ENCODE measurements around the gene VAPB.

Gene VAPB

DNA sequence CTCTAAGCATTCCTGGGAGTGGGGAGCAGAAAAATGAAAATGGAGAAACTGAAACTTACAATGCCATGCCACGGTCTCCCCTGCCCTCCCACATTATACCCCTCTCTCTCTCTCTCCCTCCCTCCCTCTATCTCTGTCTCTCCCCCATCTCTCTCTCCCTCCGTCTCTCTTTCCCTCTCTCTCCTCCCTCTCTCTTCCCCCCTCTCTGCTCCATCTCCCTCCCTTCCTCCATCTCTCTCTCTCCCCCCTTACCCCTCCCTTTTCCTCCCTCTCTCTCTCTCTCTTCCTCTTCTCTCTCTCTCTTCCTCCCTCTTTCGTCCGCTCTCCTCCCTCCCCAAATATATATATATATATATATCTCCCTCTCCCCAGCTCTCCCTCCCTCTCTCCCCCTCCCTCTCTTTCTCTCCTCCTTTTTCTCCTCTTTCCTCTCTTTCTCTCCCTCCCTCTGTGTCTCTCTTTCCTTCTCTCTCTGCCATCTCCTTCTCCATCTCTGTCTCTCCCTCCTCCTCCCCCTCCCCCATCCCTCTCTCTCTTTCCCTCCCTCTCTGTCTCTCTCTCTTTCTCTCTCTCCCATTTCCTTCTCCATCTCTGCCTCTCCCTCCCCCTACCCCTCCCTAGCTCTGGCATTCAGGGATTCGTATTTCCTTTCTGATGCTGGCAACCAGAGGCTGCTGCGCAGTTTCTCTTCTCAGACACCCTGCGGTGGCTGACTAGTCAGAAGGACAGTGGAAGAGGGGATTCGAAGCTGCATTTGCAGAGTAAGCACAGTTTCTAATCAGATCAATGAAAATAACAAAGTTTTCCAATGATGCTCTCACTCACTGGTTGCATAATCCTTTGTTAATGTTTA lies 13.9 kb upstream of the VAPB start (continued):
- TF ChIP-seq KLF9 (tag by site-specific recombination; IDR thresholded peaks at IDR 0.05; ENCODE audit: low read depth) (no peak), ZNF366 (tag by site-specific recombination; conservative IDR thresholded peaks at IDR 0.05) (peak; percentile 60; the same call in 1 of the 2 replicates), IKZF3 (tag by site-specific recombination; IDR thresholded peaks at IDR 0.05) (no peak), ZNF302 (tag by site-specific recombination; IDR thresholded peaks at IDR 0.05; ENCODE audit: low read depth) (no peak), ZNF350 (tag by site-specific recombination; IDR thresholded peaks at IDR 0.05) (no peak), OSR2 (tag by site-specific recombination; IDR thresholded peaks at IDR 0.05) (no peak), ZFHX2 (tag by site-specific recombination; conservative IDR thresholded peaks at IDR 0.05) (no peak), ZNF175 (tag by site-specific recombination; IDR thresholded peaks at IDR 0.05) (no peak), GFI1B (tag by site-specific recombination; IDR thresholded peaks at IDR 0.05) (no peak), ZNF354C (tag by site-specific recombination; IDR thresholded peaks at IDR 0.05; ENCODE audit: borderline replicate concordance, low read depth) (no peak)
- TF ChIP-seq, protein P1, sequence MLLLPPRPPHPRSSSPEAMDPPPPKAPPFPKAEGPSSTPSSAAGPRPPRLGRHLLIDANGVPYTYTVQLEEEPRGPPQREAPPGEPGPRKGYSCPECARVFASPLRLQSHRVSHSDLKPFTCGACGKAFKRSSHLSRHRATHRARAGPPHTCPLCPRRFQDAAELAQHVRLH (tag by site-specific recombination; IDR thresholded peaks at IDR 0.05), result no peak
- TF ChIP-seq, protein P2, sequence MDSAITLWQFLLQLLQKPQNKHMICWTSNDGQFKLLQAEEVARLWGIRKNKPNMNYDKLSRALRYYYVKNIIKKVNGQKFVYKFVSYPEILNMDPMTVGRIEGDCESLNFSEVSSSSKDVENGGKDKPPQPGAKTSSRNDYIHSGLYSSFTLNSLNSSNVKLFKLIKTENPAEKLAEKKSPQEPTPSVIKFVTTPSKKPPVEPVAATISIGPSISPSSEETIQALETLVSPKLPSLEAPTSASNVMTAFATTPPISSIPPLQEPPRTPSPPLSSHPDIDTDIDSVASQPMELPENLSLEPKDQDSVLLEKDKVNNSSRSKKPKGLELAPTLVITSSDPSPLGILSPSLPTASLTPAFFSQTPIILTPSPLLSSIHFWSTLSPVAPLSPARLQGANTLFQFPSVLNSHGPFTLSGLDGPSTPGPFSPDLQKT (IDR thresholded peaks at IDR 0.05; ENCODE audit: borderline replicate concordance, low read depth, low read length), result no peak
- TF ChIP-seq, protein P3, sequence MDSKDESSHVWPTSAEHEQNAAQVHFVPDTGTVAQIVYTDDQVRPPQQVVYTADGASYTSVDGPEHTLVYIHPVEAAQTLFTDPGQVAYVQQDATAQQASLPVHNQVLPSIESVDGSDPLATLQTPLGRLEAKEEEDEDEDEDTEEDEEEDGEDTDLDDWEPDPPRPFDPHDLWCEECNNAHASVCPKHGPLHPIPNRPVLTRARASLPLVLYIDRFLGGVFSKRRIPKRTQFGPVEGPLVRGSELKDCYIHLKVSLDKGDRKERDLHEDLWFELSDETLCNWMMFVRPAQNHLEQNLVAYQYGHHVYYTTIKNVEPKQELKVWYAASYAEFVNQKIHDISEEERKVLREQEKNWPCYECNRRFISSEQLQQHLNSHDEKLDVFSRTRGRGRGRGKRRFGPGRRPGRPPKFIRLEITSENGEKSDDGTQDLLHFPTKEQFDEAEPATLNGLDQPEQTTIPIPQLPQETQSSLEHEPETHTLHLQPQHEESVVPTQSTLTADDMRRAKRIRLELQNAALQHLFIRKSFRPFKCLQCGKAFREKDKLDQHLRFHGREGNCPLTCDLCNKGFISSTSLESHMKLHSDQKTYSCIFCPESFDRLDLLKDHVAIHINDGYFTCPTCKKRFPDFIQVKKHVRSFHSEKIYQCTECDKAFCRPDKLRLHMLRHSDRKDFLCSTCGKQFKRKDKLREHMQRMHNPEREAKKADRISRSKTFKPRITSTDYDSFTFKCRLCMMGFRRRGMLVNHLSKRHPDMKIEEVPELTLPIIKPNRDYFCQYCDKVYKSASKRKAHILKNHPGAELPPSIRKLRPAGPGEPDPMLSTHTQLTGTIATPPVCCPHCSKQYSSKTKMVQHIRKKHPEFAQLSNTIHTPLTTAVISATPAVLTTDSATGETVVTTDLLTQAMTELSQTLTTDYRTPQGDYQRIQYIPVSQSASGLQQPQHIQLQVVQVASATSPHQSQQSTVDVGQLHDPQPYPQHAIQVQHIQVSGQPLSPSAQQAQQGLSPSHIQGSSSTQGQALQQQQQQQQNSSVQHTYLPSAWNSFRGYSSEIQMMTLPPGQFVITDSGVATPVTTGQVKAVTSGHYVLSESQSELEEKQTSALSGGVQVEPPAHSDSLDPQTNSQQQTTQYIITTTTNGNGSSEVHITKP (tag by site-specific recombination; IDR thresholded peaks at IDR 0.05), result peak; percentile 42; the same call in 1 of the 2 replicates
- TF ChIP-seq, protein P4, sequence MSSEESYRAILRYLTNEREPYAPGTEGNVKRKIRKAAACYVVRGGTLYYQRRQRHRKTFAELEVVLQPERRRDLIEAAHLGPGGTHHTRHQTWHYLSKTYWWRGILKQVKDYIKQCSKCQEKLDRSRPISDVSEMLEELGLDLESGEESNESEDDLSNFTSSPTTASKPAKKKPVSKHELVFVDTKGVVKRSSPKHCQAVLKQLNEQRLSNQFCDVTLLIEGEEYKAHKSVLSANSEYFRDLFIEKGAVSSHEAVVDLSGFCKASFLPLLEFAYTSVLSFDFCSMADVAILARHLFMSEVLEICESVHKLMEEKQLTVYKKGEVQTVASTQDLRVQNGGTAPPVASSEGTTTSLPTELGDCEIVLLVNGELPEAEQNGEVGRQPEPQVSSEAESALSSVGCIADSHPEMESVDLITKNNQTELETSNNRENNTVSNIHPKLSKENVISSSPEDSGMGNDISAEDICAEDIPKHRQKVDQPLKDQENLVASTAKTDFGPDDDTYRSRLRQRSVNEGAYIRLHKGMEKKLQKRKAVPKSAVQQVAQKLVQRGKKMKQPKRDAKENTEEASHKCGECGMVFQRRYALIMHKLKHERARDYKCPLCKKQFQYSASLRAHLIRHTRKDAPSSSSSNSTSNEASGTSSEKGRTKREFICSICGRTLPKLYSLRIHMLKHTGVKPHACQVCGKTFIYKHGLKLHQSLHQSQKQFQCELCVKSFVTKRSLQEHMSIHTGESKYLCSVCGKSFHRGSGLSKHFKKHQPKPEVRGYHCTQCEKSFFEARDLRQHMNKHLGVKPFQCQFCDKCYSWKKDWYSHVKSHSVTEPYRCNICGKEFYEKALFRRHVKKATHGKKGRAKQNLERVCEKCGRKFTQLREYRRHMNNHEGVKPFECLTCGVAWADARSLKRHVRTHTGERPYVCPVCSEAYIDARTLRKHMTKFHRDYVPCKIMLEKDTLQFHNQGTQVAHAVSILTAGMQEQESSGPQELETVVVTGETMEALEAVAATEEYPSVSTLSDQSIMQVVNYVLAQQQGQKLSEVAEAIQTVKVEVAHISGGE (tag by site-specific recombination; conservative IDR thresholded peaks at IDR 0.05; ENCODE audit: low read depth), result no peak

DNA sequence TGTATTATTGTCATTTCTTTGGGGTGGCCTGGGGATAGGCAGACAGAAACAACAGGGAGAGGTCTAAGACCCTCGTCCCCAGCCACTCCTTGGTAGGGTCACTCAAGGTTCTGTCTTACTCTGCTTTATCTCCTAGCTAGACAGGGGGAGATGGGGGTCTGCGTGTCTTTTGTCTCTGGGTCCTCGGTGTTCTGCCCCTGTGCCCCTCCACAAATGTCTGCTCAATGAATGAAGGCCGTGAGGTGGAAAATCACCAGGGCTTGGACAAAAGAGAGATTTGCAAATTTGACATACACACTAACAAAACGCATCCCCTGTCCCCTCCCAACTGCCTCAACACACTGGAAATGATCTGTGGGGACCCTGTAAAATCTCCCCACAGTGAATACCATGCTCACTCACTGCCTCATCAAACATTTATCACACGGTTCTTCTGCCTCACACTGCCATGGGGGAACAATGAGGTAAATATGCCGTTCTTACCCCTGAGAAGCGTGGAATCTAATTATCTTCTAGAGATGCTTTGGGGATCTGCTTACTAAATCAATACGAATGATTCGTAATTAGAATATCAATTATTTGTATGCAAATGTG lies 13.2 kb upstream of the VAPB start:
- Histone ChIP-seq H3K9me3 (ENCODE audit: control insufficient read depth, insufficient read depth, low read depth, low read length) (no peaks in the 10 kb centered on the region), H3K4me3 (ENCODE audit: low read depth, low read length) (no peak overlapping the region), H3K4me1 (ENCODE audit: control insufficient read depth, insufficient read depth, low read length) (no peaks in the 10 kb centered on the region), H3K27ac (ENCODE audit: extremely low read depth, low read depth, low read length) (no peak overlapping the region), H3K36me3 (ENCODE audit: control insufficient read depth in 2 of 2, insufficient read depth in 1 of 2, low read length in 2 of 2) (no peaks in the 10 kb centered on the region)
- CTCF ChIA-PET, result no interaction called here
- POLR2A ChIA-PET, result interaction anchor here (2.4 kb wide), 1 partner anchor 13 kb away, joined by 9 read pairs; the partner anchor contains the start of gene VAPB
- TF ChIP-seq KLF1 (tag by site-specific recombination; IDR thresholded peaks at IDR 0.05) (no peak), YY2 (tag by site-specific recombination; IDR thresholded peaks at IDR 0.05) (no peak), ZXDB (tag by site-specific recombination; IDR thresholded peaks at IDR 0.05) (no peak), ZNF830 (tag by site-specific recombination; IDR thresholded peaks at IDR 0.05; ENCODE audit: low read depth) (no peak)
- TF ChIP-seq, protein P5, sequence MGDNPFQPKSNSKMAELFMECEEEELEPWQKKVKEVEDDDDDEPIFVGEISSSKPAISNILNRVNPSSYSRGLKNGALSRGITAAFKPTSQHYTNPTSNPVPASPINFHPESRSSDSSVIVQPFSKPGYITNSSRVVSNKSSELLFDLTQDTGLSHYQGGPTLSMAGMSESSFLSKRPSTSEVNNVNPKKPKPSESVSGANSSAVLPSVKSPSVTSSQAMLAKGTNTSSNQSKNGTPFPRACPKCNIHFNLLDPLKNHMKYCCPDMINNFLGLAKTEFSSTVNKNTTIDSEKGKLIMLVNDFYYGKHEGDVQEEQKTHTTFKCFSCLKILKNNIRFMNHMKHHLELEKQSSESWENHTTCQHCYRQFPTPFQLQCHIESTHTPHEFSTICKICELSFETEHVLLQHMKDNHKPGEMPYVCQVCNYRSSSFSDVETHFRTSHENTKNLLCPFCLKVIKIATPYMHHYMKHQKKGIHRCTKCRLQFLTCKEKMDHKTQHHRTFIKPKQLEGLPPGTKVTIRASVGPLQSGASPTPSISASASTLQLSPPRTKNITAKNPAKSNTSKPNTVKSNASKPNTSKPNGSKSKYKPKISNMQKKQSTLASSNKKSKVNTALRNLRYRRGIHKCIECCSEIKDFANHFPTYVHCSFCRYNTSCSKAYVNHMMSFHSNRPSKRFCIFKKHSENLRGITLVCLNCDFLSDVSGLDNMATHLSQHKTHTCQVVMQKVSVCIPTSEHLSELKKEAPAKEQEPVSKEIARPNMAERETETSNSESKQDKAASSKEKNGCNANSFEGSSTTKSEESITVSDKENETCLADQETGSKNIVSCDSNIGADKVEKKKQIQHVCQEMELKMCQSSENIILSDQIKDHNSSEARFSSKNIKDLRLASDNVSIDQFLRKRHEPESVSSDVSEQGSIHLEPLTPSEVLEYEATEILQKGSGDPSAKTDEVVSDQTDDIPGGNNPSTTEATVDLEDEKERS (tag by site-specific recombination; IDR thresholded peaks at IDR 0.05), result no peak

All from HEK293 (cell line).